BLaER1 (cell line): Measurements from ENCODE around the gene COL4A2.

Experiments
- H3K27ac ChIP-seq: shearing (Covaris generic); formaldehyde crosslinking; 2 replicates; pipeline ENCODE4 v1.8.1; 2022
- H3K27me3 ChIP-seq: shearing (Covaris generic); formaldehyde crosslinking; 2 replicates; pipeline ENCODE4 v1.8.1; 2022
- H3K36me3 ChIP-seq: shearing (Covaris generic); formaldehyde crosslinking; 2 replicates; pipeline ENCODE4 v1.8.1; 2022
- H3K4me1 ChIP-seq: shearing (Covaris generic); formaldehyde crosslinking; 2 replicates; pipeline ENCODE4 v1.8.1; 2022
- H3K4me2 ChIP-seq: shearing (Covaris generic); formaldehyde crosslinking; 2 replicates; pipeline ENCODE4 v1.8.1; 2022
- H3K4me3 ChIP-seq: shearing (Covaris generic); formaldehyde crosslinking; 2 replicates; pipeline ENCODE4 v1.8.1; 2022
- H3K9ac ChIP-seq: shearing (Covaris generic); formaldehyde crosslinking; 2 replicates; pipeline ENCODE4 v1.8.1; 2022
- H3K9me3 ChIP-seq: shearing (Covaris generic); formaldehyde crosslinking; 2 replicates; pipeline ENCODE4 v1.8.1; 2022
- H4K20me1 ChIP-seq: shearing (Covaris generic); formaldehyde crosslinking; 2 replicates; pipeline ENCODE4 v1.8.1; 2022
- Cebpa-rat ChIP-seq: shearing (Covaris generic); IDR thresholded peaks from 2 replicates; pipeline ENCODE4 v1.8.1; 2022

Gene COL4A2

GRCh38 chr13:110304256-110304655, 2.8 kb upstream of the COL4A2 start:
- H3K4me2 ChIP-seq, result no peak overlapping the region
- H3K27me3 ChIP-seq, result peaks cover 66% of the 10 kb centered on the region

GRCh38 chr13:110305001-110305400, 2.1 kb upstream of the COL4A2 start:
- no peak for TF ChIP-seq Cebpa-rat
- Histone ChIP-seq H3K4me2 (peak overlapping the region; percentile 58; the same call in 1 of the 2 replicates), H3K27ac (no peak overlapping the region), H4K20me1 (peaks cover 20% of the 10 kb centered on the region; the same call in 1 of the 2 replicates), H3K9me3 (peaks cover 18% of the 10 kb centered on the region; the same call in 1 of the 2 replicates), H3K27me3 (peaks cover 73% of the 10 kb centered on the region), H3K36me3 (no peaks in the 10 kb centered on the region), H3K4me3 (no peak overlapping the region), H3K9ac (no peak overlapping the region), H3K4me1 (peaks cover 33% of the 10 kb centered on the region)

More at GRCh38 chr13:110304256-110304655, 2.8 kb upstream of the COL4A2 start:
- Histone ChIP-seq H3K4me3 (no peak overlapping the region), H3K27ac (no peak overlapping the region), H3K4me1 (peaks cover 33% of the 10 kb centered on the region), H3K9ac (no peak overlapping the region), H3K9me3 (peaks cover 18% of the 10 kb centered on the region; the same call in 1 of the 2 replicates), H3K36me3 (no peaks in the 10 kb centered on the region), H4K20me1 (peaks cover 20% of the 10 kb centered on the region; the same call in 1 of the 2 replicates)
- TF ChIP-seq Cebpa-rat, result no peak

- Histone ChIP-seq H3K4me1 (peaks cover 33% of the 10 kb centered on the region), H3K9ac (no peak overlapping the region), H3K36me3 (no peaks in the 10 kb centered on the region), H4K20me1 (peaks cover 20% of the 10 kb centered on the region; the same call in 1 of the 2 replicates), H3K4me2 (peak overlapping the region; percentile 58), H3K27me3 (peaks cover 78% of the 10 kb centered on the region), H3K4me3 (no peak overlapping the region), H3K9me3 (peaks cover 18% of the 10 kb centered on the region; the same call in 1 of the 2 replicates), H3K27ac (no peak overlapping the region)
- TF ChIP-seq Cebpa-rat, result no peak
Observed at GRCh38 chr13:110305544-110305943, 1.5 kb upstream of the COL4A2 start.

DNA sequence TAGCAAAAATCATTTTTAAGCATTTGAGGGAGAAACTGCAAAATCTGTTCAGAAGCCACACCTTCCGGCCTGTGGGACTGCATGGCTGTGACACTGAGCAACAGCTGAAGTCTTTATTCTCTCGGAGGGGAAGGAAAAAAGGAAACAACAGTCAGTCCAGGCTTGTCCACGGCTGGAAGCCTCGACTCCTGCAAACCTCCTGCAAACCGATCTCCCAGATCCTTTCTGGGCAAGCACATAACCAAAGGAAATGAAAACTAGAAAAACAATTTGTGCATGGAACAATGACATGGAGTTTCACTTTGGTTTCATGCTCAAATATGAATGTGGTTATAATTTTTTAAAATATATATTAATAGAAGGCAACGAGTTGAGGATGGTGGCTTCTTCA, 1.1 kb upstream of the COL4A2 start:
- Histone ChIP-seq H3K4me1 (peaks cover 33% of the 10 kb centered on the region), H3K9ac (no peak overlapping the region), H3K27me3 (peaks cover 82% of the 10 kb centered on the region), H3K4me2 (peak overlapping the region; percentile 58), H3K36me3 (no peaks in the 10 kb centered on the region), H3K4me3 (no peak overlapping the region), H3K9me3 (peaks cover 18% of the 10 kb centered on the region; the same call in 1 of the 2 replicates), H4K20me1 (peaks cover 20% of the 10 kb centered on the region; the same call in 1 of the 2 replicates), H3K27ac (no peak overlapping the region)
- TF ChIP-seq Cebpa-rat, result no peak

DNA sequence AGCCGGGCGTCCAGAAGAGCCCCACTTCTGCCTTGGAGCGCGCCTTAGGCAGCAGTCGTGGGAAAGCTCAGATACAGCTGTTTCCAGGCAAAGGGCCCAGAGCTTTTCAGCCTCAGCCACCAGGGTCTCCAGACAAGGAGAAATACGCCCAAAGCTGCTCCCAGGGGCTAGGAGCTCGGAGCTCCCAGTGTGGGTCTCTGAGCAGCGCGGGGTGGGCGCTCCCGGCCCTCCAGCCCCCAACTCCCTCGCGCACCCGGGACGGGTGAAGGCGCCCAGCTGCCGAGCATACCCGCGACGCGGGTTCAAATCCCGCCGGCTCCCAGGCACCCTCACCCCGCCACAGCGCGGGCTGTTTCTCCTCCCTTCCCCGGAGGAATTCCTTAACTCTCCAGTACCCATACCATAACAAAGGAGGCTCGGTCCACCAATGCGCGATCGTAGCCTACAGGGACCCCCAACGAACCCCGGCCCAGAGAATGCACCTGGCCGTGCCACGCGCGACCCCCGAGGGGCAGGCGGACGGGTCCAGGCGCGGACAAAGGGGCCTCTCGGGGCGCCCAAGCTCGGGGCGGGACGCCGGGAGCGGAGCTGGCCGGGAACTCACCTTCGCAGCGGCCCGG, 634 bp upstream of the COL4A2 start:
- Histone ChIP-seq H3K9ac (no peak overlapping the region), H3K27ac (no peak overlapping the region)

DNA sequence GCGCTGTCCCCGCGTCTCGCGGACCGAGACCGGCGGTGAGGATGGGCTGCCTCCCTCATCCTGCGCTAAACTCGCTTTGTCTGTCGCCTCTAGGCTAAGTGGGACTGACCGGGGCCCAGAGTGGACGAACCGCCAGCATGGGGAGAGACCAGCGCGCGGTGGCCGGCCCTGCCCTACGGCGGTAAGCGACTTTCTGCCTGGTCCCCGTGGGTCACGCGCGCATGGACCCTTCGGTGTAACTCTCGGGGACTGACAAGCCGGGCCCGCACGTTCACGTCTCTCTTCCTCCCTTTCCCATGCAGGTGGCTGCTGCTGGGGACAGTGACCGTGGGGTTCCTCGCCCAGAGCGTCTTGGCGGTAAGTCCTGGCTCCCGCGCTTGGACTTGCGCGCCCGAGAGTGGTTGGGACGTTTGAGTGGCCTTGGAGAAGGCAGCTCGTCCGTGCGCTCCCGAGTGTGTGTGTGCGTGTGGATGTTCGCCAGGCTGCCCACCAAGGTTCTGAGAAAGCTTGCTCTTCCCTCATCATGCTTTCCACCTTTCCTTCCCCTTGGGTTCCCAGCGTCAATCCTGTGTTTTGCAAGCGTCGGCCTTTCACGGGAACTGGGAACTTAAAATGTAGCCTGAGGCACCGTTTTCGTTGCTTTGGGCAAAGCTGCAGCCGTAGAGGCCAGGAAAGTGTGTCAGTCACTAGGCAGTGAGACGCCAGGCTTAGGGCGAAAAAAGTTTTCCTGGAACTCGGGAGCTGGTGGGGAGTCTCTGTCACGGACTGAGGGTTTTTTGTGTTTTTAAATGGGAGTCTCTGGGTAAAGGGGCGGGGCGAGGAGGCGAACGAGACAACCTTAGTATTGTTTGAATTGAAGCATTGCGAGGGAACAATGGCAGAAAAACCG, 927 bp downstream of the COL4A2 start:
- Histone ChIP-seq H3K9me3 (peaks cover 18% of the 10 kb centered on the region; the same call in 1 of the 2 replicates), H3K4me3 (peak overlapping the region; percentile 47; the same call in 1 of the 2 replicates), H3K36me3 (no peaks in the 10 kb centered on the region), H3K4me1 (peaks cover 33% of the 10 kb centered on the region), H3K27ac (no peak overlapping the region), H3K9ac (no peak overlapping the region), H3K27me3 (peaks cover 99% of the 10 kb centered on the region), H3K4me2 (peak overlapping the region; percentile 58), H4K20me1 (peaks cover 20% of the 10 kb centered on the region; the same call in 1 of the 2 replicates)
- TF ChIP-seq Cebpa-rat, result no peak

More for the DNA sequence above, 634 bp upstream of the COL4A2 start:
- H3K4me3 ChIP-seq, result peak overlapping the region; percentile 47
- peak overlapping the region; percentile 58 for H3K4me2 ChIP-seq
- peaks cover 88% of the 10 kb centered on the region for H3K27me3 ChIP-seq
- no peaks in the 10 kb centered on the region for H3K36me3 ChIP-seq
- H4K20me1 ChIP-seq, result peaks cover 20% of the 10 kb centered on the region; the same call in 1 of the 2 replicates
- no peak for TF ChIP-seq Cebpa-rat
- peaks cover 18% of the 10 kb centered on the region; the same call in 1 of the 2 replicates for H3K9me3 ChIP-seq
- peaks cover 33% of the 10 kb centered on the region for H3K4me1 ChIP-seq

- H3K36me3 ChIP-seq, result no peaks in the 10 kb centered on the region
- no peak overlapping the region for H3K4me3 ChIP-seq
- peaks cover 93% of the 10 kb centered on the region for H3K27me3 ChIP-seq
- H3K9me3 ChIP-seq, result peaks cover 18% of the 10 kb centered on the region; the same call in 1 of the 2 replicates
- no peak overlapping the region for H3K4me2 ChIP-seq
- H3K4me1 ChIP-seq, result peaks cover 33% of the 10 kb centered on the region
- peaks cover 20% of the 10 kb centered on the region; the same call in 1 of the 2 replicates for H4K20me1 ChIP-seq
- no peak for TF ChIP-seq Cebpa-rat
- no peak overlapping the region for H3K9ac ChIP-seq
- no peak overlapping the region for H3K27ac ChIP-seq
Observed at GRCh38 chr13:110308656-110309359, 1.7 kb downstream of the COL4A2 start.

- H3K4me1 ChIP-seq, result peaks cover 33% of the 10 kb centered on the region
- H3K4me3 ChIP-seq, result no peak overlapping the region
- no peak overlapping the region for H3K27ac ChIP-seq
Observed at GRCh38 chr13:110309661-110310524, 2.8 kb downstream of the COL4A2 start.

More at GRCh38 chr13:110309661-110310524, 2.8 kb downstream of the COL4A2 start:
- peaks cover 18% of the 10 kb centered on the region; the same call in 1 of the 2 replicates for H3K9me3 ChIP-seq
- no peak overlapping the region for H3K4me2 ChIP-seq
- TF ChIP-seq Cebpa-rat, result no peak
- H3K36me3 ChIP-seq, result no peaks in the 10 kb centered on the region
- H3K27me3 ChIP-seq, result peaks cover 87% of the 10 kb centered on the region
- H3K9ac ChIP-seq, result no peak overlapping the region
- H4K20me1 ChIP-seq, result peaks cover 20% of the 10 kb centered on the region; the same call in 1 of the 2 replicates
